ENCODE results near the gene SOX6. TPM values are rescaled to one million over a fixed set of nuclear protein-coding genes. Genes with fewer than 3 reads are reported as not detected.
"Not testable (repeated sequence)": the region's sequence is repeated elsewhere in the genome, so short reads cannot be mapped to it uniquely, and the experiment has no call there.

SOX6 gene
- total RNA-seq, 4 donors from 2014 or later, result 1.7 to 3.6 (median 3.2) TPM

DNA sequence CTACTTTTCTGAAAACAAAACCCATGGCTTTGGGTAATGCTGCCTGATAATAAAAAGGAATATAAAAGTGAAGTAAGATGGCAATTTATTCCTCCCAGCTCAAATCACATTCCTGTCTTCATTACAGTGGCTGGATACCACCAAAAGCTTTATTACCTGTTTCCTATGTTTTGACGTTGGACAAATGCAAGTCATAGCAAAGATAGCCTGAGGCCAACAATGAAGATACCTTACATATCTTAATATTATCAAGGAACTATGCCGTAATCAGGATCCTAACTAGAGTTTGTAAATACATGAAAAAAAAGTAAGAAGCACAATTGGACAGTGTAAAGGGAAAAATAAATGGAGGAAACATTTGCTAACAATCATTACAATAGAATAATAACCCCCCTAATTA lies 202.4 kb downstream of the SOX6 start:
- 45% methylated on average over 2 of the region's 2 CpGs for WGBS
- peaks cover 0 to under 1% (median 0%) of the 10 kb centered on the region in 4 donors for H3K4me1 ChIP-seq
- H3K9me3 ChIP-seq, result no peaks in the 10 kb centered on the region
- intact Hi-C loops (cut with DNase I), result no loop called here
- no peak overlapping the region for H3K4me3 ChIP-seq
- no peak overlapping the region for H3K27ac ChIP-seq (replicated peaks in 1 of 4)
- TF ChIP-seq CTCF (IDR thresholded peaks at IDR 0.05) (no peak), EP300 (IDR thresholded peaks at IDR 0.05) (no peak), POLR2A (IDR thresholded peaks at IDR 0.05; ENCODE audit: low read depth) (no peak), POLR2AphosphoS5 (IDR thresholded peaks at IDR 0.05) (no peak)
- no peaks in the 10 kb centered on the region for H3K27me3 ChIP-seq
- H3K36me3 ChIP-seq, result no peaks in the 10 kb centered on the region
- no peak for DNase-seq (ENCODE audit: extremely low spot score)

DNA sequence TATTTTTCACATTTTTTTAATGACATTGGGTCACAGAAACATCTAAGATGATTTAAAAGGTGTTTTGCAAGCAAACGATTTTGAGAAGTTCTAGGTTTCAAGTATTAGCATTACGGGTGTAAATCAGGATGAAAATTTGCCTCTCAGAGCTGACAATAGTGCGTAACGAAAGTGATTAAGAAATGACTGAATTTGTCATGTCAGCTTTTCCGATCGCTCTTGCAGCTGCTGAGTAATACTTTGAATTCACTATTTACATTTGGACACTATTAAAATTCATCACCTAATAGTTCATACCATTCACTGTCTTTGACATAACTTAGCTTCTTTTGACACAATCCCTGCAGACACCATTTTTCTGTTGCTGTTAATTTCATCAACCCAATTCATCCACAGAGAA lies 205.2 kb downstream of the SOX6 start:
- intact Hi-C loops (cut with DNase I), result no loop called here
- no peaks in the 10 kb centered on the region for H3K36me3 ChIP-seq
- no peaks in the 10 kb centered on the region for H3K9me3 ChIP-seq
- H3K4me3 ChIP-seq, result no peak overlapping the region
- TF ChIP-seq POLR2AphosphoS5 (IDR thresholded peaks at IDR 0.05) (no peak), EP300 (IDR thresholded peaks at IDR 0.05) (no peak), POLR2A (IDR thresholded peaks at IDR 0.05; ENCODE audit: low read depth) (no peak), CTCF (IDR thresholded peaks at IDR 0.05) (no peak)
- H3K4me1 ChIP-seq, result peaks cover 0 to 9% (median 3%) of the 10 kb centered on the region in 4 donors
- 64% methylated on average over 6 of the region's 6 CpGs for WGBS
- no peak for DNase-seq (ENCODE audit: extremely low spot score)
- H3K27me3 ChIP-seq, result no peaks in the 10 kb centered on the region
- no peak overlapping the region for H3K27ac ChIP-seq (replicated peaks in 1 of 4)

DNA sequence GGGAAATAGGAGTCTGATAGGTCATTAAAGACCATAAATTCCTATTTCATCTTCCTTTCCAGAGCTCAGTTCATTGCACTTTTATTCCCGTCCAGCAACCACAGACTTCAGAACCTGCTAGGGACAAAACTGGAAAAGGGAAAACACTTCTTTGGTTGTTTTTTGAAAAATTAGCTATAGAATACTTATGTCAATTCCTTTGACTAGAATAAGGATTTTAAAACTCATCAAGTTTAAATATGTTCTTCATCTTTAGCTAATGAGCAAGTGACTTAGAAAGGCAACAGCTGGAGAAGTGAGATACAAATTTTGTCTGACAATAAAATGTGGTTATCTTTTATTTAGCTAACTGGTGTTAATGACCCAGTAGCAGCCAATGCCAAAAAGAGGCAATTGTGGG lies 206.9 kb downstream of the SOX6 start:
- no peaks in the 10 kb centered on the region for H3K27me3 ChIP-seq
- H3K4me1 ChIP-seq, result peaks cover 0 to 9% (median 3%) of the 10 kb centered on the region in 4 donors
- no peaks in the 10 kb centered on the region for H3K9me3 ChIP-seq
- WGBS, result 67% methylated on average over 1 of the region's 1 CpG
- TF ChIP-seq POLR2AphosphoS5 (IDR thresholded peaks at IDR 0.05) (no peak), EP300 (IDR thresholded peaks at IDR 0.05) (no peak), CTCF (IDR thresholded peaks at IDR 0.05) (no peak), POLR2A (IDR thresholded peaks at IDR 0.05; ENCODE audit: low read depth) (no peak)
- intact Hi-C loops (cut with DNase I), result no loop called here
- no peak for DNase-seq (ENCODE audit: extremely low spot score)
- no peak overlapping the region for H3K4me3 ChIP-seq
- H3K36me3 ChIP-seq, result no peaks in the 10 kb centered on the region
- no peak overlapping the region for H3K27ac ChIP-seq (replicated peaks in 1 of 4)

DNA sequence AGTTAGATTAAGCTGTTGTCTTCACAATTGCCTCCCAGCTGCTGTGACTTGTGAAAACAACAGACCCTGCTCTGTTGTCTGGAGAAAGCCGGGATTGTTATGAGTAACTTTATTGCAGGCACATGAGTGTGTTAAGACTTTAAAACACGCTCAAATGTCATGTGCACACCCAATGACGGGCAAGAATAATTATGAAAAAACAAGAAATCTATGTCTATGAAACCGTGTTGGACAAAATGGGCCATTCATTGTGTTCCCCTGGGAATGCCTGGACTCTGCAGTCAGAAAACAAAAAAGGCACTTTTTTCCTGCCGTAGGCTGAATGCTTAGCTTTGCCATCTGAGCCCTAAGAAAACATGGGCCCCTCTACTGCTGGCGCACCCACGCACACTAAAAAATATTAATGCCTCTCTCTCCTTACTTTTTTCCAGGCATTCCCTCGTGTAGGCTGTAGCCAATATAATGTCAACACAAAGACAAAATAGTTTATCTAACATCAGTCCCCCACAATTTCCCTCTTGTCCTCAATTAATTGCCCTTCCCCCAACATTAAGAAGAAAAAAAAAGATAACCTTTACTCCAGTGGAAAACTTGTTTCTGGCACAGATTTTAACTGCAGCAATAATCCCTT lies 207.9 kb downstream of the SOX6 start:
- intact Hi-C loops (cut with DNase I), result no loop called here
- DNase-seq (ENCODE audit: extremely low spot score), result no peak
- Histone ChIP-seq H3K4me3 (no peak overlapping the region), H3K4me1 (peaks cover 0 to 9% (median 3%) of the 10 kb centered on the region in 4 donors), H3K36me3 (no peaks in the 10 kb centered on the region), H3K9me3 (no peaks in the 10 kb centered on the region), H3K27ac (replicated peaks in 1 of 4) (no peak overlapping the region), H3K27me3 (no peaks in the 10 kb centered on the region)
- TF ChIP-seq POLR2AphosphoS5 (IDR thresholded peaks at IDR 0.05) (no peak), CTCF (IDR thresholded peaks at IDR 0.05) (no peak), POLR2A (IDR thresholded peaks at IDR 0.05; ENCODE audit: low read depth) (no peak), EP300 (IDR thresholded peaks at IDR 0.05) (no peak)
- 43% methylated on average over 8 of the region's 8 CpGs for WGBS

DNA sequence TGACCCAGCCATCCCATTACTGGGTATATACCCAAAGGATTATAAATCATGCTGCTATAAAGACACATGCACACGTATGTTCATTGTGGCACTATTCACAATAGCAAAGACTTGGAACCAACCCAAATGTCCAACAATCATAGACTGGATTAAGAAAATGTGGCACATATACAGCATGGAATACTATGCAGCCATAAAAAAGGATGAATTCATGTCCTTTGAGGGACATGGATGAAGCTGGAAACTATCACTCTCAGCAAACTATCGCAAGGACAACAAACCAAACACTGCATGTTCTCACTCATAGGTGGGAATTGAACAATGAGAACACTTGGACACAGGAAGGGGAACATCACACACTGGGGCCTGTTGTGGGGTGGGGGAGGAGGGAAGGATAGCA lies 209.4 kb downstream of the SOX6 start:
- H3K36me3 ChIP-seq; H3K4me1 ChIP-seq; intact Hi-C loops (cut with DNase I); H3K4me3 ChIP-seq; H3K27me3 ChIP-seq; DNase-seq (ENCODE audit: extremely low spot score); H3K9me3 ChIP-seq; H3K27ac ChIP-seq (replicated peaks in 1 of 4): not testable (repeated sequence)
- WGBS, result 93% methylated on average over 2 of the region's 2 CpGs

DNA sequence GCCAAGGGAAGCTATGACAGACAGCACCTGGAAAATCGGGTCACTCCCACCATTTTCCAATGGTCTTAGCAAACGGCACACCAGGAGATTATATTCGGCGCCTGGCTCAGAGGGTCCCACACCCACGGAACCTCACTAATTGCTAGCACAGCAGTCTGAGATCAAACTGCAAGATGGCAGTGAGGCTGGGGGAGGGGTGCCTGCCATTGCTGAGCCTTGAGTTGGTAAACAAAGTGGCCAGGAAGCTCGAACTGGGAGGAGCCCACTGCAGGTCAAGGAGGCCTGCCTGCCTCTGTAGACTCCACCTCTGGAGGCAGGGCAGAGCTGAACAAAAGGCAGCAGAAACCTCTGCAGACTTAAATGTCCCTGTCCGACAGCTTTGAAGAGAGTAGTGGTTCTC lies 214.7 kb downstream of the SOX6 start:
- H3K27ac ChIP-seq (replicated peaks in 1 of 4); H3K4me3 ChIP-seq; H3K9me3 ChIP-seq; H3K4me1 ChIP-seq; H3K36me3 ChIP-seq; intact Hi-C loops (cut with DNase I); H3K27me3 ChIP-seq; DNase-seq (ENCODE audit: extremely low spot score): not testable (repeated sequence)
- 83% methylated on average over 6 of the region's 7 CpGs for WGBS

- intact Hi-C loops (cut with DNase I); DNase-seq (ENCODE audit: extremely low spot score); H3K9me3 ChIP-seq; H3K27me3 ChIP-seq; H3K27ac ChIP-seq (replicated peaks in 1 of 4); H3K4me1 ChIP-seq; H3K4me3 ChIP-seq; H3K36me3 ChIP-seq: not testable (repeated sequence)
- 98% methylated on average over 8 of the region's 8 CpGs for WGBS
Measured at GRCh38 chr11:16141162-16141561, 215.2 kb downstream of the SOX6 start.

Measured in esophagus muscularis mucosa (tissue), 4 donors.